Hematopoietic multipotent progenitor cell treated with erythropoietin and hydrocortisone succinate and interleukin-3 and kit ligand, for 4 days (in vitro differentiated cells): ENCODE measurements around the gene MIPOL1.

Source experiments
- DNase-seq: peaks from one replicate; pipeline ENCODE4 v3.0.0-alpha.2; 2015

Gene MIPOL1

GRCh38 chr14:37558740-37559139, 361.0 kb downstream of the MIPOL1 start:
- no peak for DNase-seq

GRCh38 chr14:37559386-37559785, 361.6 kb downstream of the MIPOL1 start:
- DNase-seq: no peak

DNA sequence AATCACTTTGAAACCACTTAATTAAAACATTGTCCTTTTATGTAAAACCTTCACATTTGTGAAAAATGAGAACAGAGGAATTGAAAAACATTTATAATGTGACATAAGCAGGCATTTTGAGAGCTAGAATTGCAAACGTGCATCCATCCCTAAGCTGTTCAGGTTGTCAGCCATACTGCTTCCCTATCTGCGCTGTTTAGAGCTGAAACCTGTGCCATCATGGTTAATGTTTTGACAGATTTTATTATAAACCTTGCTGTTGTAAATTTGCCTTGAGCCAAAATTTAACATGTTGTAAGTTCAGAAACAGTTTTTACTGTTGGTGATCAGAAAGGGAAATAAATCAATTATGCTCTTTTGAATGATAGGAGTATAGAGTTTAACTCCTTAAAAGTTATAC, 365.5 kb downstream of the MIPOL1 start:
- no peak for DNase-seq

- DNase-seq: no peak
These were observed 367.8 kb downstream of the MIPOL1 start for GRCh38 chr14:37565550-37565949.

- no peak for DNase-seq
These were observed 369.2 kb downstream of the MIPOL1 start for GRCh38 chr14:37566811-37567371.

GRCh38 chr14:37569729-37570128, 372.0 kb downstream of the MIPOL1 start:
- no peak for DNase-seq

DNA sequence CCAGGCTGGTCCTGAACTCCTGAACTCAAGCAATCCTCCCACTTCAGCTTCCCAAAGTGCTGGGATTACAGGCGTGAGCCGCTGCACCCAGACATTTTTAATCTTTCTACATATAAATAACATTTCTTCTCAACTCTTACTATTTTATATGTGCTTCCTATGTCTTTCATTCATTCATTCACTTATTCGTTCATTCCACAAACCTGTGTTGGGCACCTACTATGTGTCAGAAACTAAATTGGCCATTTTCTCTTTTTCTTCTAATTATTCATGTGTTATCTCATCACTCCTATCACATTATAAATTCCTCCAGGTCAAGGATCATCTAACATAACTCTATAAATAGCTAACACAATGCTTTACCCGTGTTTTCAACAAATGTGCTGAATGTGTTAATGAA, 373.7 kb downstream of the MIPOL1 start:
- no peak for DNase-seq

DNA sequence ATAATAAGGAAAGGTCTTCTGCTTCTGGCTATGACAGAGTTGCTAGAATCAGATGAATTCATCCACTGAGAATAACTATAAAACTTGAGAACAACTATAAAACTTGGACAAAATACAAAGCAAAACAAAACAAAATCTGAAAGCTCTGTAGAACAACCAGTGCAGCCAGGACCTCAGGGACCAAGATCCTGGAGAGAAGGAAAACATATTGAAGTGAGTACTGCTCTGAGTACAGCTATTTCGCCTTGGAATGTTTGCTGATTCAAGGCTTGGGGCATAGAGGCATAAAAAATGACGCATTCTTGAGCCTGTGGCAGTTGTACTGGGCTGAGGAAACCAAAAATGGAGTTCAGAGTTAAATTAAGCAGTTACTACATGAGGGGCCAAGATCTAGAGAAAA, 375.6 kb downstream of the MIPOL1 start:
- no peak for DNase-seq

DNA sequence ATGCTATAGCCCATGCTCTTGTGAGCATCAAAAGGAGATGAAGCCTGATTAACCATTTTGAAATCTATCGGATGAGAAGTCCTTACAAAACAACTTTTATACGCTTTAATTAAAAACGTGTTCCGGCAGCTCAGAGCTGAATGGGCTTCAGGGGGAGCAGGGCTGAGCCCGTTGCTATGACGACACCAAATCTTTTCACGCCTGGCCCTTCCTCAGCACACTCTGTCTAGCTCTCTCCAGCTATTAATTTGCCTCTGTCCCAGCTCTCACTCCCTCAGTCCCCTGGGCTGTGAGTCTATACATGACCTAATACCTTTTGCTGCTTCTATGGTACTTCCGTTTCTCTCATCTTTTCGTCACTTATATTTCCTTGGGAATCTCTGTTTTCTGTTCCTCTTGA, 381.5 kb downstream of the MIPOL1 start:
- DNase-seq: no peak

- DNase-seq: no peak
These were observed 382.4 kb downstream of the MIPOL1 start for GRCh38 chr14:37580146-37580545.

DNA sequence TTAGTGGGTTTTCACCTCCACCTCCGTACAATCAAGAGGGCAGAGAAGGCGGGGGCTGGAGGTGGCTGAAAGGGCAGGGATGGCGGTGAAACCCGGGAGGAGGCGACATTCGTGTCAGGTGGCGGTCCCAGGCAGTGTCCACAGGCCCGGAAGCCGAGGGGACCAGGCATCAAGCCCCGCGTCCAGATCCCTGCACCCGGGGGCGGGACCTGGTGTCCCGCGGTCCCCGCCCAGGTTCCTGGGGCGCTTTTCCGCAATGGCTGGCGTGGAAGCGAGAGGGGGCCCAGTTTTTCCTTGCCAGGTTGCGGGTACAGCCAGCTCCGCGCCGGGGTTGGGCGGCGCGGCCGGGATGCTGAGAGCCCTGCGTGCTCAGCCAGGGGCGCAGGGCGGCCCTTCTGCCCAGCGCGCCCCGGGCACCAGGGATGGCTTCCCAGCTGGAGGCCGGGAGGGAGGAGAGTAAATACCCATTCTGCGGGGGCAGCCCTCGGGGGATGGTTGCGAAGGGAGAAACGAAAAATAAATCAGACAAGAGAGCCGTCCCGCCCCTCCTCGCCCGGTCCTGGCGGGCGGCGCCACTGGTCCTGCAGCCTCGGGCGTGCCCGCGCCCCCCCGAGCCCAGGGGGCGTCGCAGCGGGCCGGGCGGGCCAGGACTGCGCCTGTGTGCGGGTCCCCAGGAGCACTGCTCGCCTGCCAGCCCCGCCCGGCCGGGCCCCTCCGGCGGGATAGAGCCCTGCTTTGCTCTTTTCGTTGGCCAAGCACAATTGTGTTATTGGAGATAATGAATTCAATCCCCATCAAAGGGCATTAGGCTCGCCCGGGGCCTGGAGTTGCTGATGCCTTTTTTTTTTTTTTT, 385.8 kb downstream of the MIPOL1 start:
- no peak for DNase-seq

DNA sequence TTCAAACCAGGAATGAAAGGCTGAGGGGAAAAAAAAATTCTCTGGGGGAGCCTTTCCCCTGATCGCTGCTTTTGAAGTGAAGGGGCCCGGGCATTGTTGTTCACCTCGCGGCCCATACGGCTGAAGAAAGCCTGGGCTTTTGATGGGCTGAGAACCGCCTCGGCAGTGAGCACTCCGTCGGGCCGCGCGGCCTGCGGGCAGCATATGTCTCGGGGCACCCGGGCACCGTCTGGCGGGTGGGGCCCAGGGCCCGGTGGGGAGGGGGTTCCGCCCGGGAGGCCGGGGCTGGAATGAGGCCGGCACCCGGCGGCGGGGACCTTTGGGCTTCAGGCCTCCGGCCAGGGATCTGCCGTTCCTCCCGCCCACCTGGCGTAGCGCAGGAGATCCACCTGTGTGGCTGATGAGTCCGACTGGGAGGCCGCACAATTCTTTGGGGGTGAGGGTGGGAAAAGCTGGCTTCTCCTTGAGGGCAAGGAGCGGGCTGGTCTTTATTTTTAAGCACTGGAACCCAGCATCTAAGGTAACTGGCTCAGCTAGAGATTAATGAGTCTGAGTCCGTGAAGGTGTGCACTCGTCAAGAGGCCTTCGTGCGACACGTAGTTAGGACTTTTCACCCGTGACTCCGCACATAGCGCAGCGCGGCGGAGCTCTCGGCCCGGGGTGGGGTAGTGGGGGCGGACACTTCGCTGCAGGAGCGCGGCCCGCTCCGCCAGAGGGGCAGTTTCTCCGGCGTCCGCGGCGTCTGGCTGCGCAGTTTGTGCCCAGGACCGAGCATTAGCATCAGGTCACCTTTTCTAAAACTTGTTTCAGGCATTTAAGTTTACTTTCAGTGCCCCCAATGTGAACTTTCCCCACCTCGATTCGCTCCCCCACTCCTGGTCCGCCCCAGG, 386.7 kb downstream of the MIPOL1 start:
- no peak for DNase-seq

- no peak for DNase-seq
These were observed 387.4 kb downstream of the MIPOL1 start for GRCh38 chr14:37585101-37585511.

- DNase-seq: no peak
These were observed 388.4 kb downstream of the MIPOL1 start for GRCh38 chr14:37585971-37586796.

GRCh38 chr14:37586797-37587130, 389.0 kb downstream of the MIPOL1 start:
- no peak for DNase-seq

DNA sequence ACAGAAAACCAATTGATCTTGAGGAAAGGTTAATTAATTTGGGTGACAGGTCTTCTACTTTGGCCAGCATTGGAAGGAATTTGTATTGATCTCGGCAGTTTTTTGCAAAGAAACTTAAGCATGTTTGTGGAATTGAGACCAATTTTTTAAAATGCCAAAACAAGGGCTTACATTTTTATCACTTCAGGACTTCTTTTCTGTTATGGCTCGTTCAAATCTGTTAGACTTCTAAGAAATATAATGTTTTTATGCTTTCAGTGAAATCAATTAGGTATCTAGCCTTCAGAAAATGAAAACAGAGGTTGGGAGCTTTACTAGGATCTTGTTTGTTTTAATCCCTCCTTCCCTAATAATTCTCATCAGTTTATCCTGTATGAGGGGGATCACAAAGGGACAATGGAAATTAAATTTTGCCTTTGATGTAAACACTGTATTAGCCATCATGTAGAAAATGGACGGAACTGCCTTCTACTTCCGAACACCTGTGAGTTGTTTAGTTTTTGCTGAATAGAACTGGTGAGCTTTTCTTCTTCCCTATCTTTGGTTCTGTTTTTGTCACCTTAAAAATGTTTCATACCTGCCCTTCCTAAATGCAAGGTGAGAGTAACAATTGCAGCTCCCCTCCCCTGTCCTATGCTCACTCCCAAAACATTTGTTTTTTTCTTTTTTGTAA, 389.5 kb downstream of the MIPOL1 start:
- no peak for DNase-seq

DNA sequence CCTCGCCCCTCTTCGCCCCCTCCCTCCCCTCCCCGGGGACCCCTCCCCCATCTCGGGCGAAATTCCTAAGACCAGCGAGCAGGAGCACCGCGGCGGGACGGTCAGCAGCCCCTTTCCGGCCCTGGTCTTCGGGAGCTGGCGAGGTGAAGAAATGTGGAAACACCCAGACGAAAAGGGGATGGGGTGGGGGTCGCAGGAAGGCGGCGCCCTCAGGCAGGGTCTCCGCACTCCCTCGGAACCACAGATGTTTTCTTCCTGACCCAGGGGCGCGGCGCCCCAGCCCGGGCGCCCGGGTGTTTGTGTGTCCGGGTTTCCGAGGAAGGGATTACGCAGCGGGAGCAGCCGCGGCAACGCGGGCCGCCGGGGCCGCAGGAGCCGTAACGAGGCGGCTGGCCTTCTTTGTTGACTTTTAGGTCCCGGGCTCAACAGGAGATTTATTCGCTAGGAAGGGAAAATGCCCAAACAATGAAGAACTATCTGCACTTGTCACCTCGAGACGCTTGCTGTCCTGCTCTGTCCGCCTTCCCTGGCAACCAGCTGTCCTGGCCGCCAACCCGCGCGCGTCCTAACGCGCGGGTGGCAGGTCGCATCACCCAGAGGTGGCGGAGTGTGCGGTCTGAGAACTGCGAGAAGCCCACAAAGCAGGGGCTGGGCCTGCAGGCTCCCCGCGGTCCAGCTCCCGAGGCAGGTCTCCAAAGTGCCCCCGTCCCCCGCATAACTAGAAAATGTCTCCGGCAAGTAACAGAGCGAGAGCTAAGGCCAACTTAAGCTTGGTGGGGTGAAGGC, 390.3 kb downstream of the MIPOL1 start:
- no peak for DNase-seq

GRCh38 chr14:37588667-37588955, 390.9 kb downstream of the MIPOL1 start:
- DNase-seq: no peak

DNA sequence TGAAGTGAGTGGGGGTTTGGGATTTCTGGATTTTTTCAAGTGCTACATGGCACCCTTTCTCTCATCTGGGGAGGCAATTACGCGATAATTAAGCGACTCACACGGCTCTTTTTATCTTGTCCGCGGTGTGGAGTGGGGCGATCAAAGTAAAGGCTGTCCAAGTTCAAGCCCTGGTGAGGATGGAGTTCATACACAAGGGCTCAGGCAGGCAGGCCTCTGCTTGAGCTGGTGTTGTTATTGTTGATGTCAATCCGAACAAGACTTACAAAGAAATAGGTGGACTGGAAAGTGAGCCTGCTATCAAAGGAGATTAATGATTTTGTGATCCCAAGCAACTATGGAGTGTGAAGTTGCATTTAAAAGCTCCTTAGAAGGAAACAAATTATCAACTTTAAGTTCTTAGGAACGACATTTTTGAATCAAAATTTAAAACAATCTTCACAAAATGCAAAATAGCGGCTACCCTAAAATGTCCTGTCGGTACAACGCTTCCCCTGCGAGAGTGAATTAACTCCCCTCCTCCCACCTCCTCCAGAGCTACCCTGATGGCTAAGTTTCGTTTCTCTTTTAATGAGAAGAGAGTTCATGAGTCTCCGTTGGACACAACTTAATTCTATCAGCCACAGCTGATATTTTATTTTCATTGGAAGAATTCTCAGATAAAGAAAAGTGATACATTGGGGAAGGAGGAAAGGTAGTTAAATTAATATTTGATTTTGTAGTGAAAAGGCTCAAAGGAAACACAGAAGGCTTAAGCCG, 391.4 kb downstream of the MIPOL1 start:
- no peak for DNase-seq

DNA sequence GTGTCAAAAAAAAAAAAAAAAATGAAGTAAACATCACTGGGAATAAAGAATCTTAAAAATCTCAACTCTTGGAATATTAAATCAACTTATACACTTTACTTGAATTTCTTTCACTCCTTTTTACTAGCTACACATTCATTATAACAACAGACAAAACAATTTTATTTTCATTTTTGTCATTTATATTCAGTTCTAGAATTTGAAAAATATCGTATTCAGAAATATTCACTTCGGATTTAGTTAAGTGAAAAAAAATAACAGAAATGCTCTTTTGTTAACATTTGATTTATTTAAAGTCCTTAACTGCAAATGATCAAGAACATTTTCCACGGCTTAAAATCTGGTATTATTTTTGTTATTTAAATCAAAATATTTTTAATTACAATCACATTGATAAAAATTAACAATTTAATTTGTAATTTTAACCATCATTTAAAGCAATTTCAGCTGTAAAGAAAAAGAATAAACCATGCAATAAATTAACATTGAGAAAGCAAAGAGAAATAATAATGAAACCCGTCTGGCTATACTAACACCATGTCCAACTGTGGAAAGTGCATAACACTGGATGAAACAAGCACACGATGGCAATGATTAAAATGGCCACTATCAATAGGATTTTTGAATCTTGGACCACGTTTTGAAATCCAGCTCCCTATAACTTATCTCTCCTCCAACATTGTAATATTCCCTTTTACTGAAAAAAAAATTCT, 392.1 kb downstream of the MIPOL1 start:
- no peak for DNase-seq
